Measurements from ENCODE around the gene UCN3. TPM values are rescaled to one million over a fixed set of nuclear protein-coding genes. Genes with fewer than 3 reads are reported as not detected.
"Not testable (repeated sequence)": the region's sequence is repeated elsewhere in the genome, so short reads cannot be mapped to it uniquely, and the experiment has no call there.

Gene UCN3
- total RNA-seq, 1 donor from 2014 or later: not detected

DNA sequence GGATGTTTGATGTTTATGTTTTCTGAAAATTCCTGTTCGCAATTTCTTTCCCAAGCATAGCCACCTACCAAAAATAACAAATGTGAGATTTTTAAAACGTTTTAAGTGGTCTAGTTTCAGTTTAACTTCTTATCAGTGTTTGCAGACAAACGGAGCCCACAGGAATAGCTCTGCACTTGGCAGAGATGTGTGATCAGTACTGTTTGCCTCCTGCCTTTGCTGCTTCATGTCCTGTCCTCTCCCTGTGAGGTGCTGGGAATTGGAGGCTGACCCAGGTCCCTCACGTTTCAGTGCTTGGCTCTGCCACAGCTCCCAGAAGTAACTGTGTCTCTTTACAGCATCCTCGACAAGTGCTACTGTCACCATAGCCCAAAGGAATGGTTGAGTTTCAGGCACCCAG is 1.2 kb downstream of the UCN3 start:
- intact Hi-C loops (cut with micrococcal nuclease): no loop called here

DNA sequence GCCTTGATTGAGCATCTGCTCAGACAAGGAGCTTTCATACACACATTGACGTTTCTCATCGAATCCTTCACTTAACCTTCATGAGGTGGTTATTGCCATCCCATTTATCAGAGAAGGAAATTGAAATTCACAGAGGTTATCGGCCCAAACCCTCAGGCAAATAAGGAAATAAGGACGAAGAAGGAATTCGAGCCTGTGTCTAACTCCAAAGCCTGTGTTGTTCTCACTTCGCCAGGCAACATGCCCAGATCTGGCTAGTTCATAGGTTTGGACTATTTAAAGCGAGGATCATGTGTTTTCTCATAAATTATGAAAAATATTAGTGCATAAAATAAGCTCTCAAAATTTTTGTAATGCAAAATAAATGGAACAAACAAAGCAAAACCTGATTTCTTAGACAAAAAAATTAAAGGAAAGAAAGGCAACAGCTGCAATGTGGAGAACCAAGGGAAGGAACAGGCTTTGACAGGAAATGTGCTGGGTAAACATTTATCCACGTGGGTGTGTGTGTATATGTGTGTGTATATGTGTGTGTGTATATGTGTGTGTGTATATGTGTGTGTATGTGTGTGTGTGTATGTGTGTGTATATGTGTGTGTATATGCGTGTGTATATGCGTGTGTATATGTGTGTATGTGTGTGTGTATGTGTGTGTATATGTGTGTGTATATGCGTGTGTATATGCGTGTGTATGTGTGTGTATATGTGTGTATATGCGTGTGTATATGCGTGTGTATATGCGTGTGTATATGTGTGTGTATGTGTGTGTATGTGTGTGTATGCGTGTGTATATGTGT is 4.8 kb downstream of the UCN3 start:
- intact Hi-C loops (cut with micrococcal nuclease): no loop called here

GRCh38 chr10:5370493-5371352 is 6.0 kb downstream of the UCN3 start:
- intact Hi-C loops (cut with micrococcal nuclease): no loop called here

GRCh38 chr10:5373307-5373706 is 8.5 kb downstream of the UCN3 start:
- intact Hi-C loops (cut with micrococcal nuclease): no loop called here

GRCh38 chr10:5373891-5374611 is 9.3 kb downstream of the UCN3 start:
- intact Hi-C loops (cut with micrococcal nuclease): no loop called here

GRCh38 chr10:5376450-5376849 is 11.7 kb downstream of the UCN3 start:
- intact Hi-C loops (cut with micrococcal nuclease): no loop called here

- intact Hi-C loops (cut with micrococcal nuclease): not testable (repeated sequence)
Observed at GRCh38 chr10:5379202-5379601, 14.4 kb downstream of the UCN3 start.

GRCh38 chr10:5380395-5380794 is 15.6 kb downstream of the UCN3 start:
- intact Hi-C loops (cut with micrococcal nuclease): loop anchor here (5.0 kb wide), 1 partner anchor 168 kb away; no protein-coding TSS in a partner anchor

DNA sequence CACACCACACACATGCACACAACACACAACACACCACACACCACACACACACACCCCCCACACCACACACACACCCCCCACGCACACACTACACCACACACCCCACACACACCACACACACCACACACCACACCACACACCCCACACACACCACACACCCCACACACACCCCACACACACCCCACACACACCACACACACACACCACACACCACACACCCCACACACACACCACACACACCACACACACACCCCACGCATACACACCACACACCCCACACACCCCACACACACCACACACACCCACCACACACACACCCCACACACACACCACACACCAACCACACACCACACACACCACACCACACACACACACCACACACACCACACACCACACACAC is 16.4 kb downstream of the UCN3 start:
- intact Hi-C loops (cut with micrococcal nuclease): loop anchor here (5.0 kb wide), 1 partner anchor 169 kb away; no protein-coding TSS in a partner anchor

GRCh38 chr10:5385224-5385623 is 20.5 kb downstream of the UCN3 start:
- intact Hi-C loops (cut with micrococcal nuclease): no loop called here

DNA sequence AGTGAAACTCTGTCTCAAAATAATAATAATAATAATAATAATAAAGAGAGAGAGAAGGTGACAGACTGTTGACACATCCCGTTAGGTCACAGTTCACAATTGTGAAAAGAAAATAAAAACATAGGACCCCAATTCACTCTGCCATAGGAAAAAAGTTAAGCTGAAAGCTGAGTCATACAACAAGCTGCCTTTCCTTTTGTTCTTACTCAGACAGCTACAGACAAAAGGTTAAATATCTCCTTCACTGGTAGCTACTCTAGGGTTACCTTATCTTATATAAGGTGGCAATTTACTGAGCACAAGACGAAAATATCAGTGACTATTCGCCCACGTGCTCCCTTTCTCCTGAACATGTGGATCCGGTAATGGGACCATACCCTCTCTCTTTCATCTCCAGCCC is 22.4 kb downstream of the UCN3 start:
- intact Hi-C loops (cut with micrococcal nuclease): no loop called here

GRCh38 chr10:5390607-5391205 is 25.9 kb downstream of the UCN3 start:
- intact Hi-C loops (cut with micrococcal nuclease): no loop called here

GRCh38 chr10:5391790-5392189 is 27.0 kb downstream of the UCN3 start:
- intact Hi-C loops (cut with micrococcal nuclease): no loop called here

DNA sequence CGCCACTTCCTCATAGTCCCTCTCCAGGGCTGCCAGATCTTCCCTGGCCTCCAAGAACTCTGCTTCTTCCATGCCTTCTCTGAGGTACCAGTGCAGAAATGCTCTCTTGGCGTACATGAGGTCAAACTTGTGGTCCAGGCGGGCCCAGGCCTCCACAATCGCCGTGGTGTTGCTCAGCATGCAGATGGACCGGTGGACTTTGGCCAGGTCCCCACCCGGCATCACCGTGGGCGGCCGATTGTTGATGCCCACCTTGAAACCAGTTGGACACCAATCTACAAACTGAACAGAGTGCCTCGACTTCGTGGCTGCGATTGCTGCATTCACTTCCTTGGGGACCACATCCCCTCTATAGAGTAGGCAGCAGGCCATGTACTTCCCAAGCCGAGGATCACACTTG is 28.8 kb downstream of the UCN3 start:
- intact Hi-C loops (cut with micrococcal nuclease): no loop called here

- intact Hi-C loops (cut with micrococcal nuclease): no loop called here
Observed at GRCh38 chr10:5395168-5395567, 30.4 kb downstream of the UCN3 start.

- intact Hi-C loops (cut with micrococcal nuclease): no loop called here
Observed at GRCh38 chr10:5396556-5397300, 32.0 kb downstream of the UCN3 start.

DNA sequence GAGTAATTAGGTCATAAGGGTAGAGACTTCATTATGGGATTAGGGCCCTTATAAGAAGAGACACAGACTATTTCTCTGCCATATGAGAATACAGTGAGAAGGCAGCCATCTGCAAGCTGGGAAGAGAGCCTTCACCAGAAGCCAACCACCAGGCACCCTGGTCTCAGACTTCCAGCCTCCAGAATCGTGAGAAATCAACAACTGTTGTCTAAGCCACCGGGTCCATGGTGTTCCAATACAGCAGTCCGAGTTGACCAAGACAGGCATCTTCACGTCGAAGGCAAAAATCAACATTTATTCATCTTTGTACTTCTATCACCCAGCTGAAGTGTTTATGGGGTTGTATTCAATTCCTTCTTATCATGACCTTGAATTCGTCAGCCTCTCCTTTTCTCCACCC is 34.6 kb downstream of the UCN3 start:
- intact Hi-C loops (cut with micrococcal nuclease): no loop called here

DNA sequence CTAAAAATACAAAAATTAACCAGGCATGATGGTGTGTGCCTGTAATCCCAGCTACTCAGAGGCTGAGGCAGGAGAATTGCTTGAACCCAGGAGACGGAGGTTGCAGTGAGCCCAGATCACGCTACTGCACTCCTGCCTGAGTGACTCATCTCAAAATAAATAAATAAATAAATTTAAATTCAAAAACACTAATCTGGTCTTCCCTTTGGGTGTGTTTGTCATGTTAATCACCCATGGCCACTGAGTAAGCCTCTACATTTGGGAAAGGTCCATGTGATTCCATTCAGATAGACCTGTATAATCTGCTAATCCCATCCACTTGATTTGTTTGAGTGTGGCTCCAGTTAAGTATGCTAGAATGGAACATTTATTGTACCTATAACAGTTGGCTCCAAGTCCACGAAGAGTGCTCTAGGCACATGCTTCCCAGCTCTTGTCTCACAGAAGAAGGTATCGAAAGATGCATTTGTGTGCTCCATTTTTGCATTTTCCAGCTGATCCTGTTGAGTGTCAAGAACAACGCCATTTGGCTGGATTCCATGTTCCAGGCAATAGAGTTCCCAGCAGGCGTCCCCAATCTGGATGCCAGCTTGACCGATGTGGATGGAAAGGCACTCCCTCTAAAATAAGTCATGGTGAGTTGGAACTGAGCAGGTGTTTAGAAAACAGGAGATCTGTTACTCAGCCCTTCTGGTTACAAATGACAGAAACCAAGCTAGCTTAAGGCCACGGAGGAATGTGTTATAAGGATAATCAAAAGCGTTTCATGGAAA is 35.9 kb downstream of the UCN3 start:
- intact Hi-C loops (cut with micrococcal nuclease): no loop called here

DNA sequence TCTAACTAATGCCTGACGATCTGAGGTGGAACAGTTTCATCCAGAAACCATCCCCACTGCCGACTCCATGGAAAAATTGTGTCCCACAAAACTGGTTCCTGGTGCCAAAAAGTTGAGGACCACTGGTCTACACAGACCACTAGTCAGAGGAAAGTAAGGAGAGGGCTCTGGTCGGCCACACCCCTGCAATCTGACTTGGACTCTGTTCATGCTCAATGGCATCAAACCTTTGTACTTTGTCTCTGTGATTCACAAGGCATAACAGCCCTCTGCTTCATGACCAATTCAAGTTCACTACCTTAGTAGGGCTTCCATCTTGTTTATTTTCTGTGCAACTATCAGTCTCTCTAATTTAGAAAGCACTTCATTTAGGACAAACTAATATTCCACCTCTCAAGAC is 38.0 kb downstream of the UCN3 start:
- intact Hi-C loops (cut with micrococcal nuclease): no loop called here

Measured in T-helper 1 cell treated with Interleukin-12 subunit alpha and Interleukin-12 subunit beta and Interleukin-4 antibody, amounts not matched to agents 30 ng/mL and 1 ng/mL, for 36 hours (primary cell).